Breast epithelium (tissue), 3 donors: Measurements from ENCODE around the gene ZDHHC24.

Experiments
- CTCF ChIP-seq, 3 donors: fragments of 450-650 bp; IDR thresholded peaks; one replicate each; pipeline ENCODE4 v1.5.1; 2016 to 2017; ENCODE audit warnings: antibody characterized with exemption in 3 of 3, mild to moderate bottlenecking in 3 of 3, moderate library complexity in 3 of 3
- POLR2A ChIP-seq: fragments of 450-650 bp; IDR thresholded peaks from one replicate; pipeline ENCODE4 v1.6.1; 2016; ENCODE audit warnings: antibody characterized with exemption, mild to moderate bottlenecking, moderate library complexity
- POLR2AphosphoS5 ChIP-seq, 3 donors: sonication (generic); formaldehyde crosslinking; IDR thresholded peaks; one replicate each; pipeline ENCODE4 v1.6.1; 2017; ENCODE audit warnings: antibody characterized with exemption in 3 of 3

GRCh38 chr11:66497206-66497605 lies 48.6 kb downstream of the ZDHHC24 start:
- TF ChIP-seq CTCF (IDR thresholded peaks at IDR 0.05) (no peak), POLR2AphosphoS5 (IDR thresholded peaks at IDR 0.05) (no peak), POLR2A (no peak)
